Prostate gland (tissue), 2 donors: ENCODE results near the gene LSM7.

Experiments
- CTCF ChIP-seq, 4 experiments: fragments of 200-600 bp in 2 of 4; fragments of 450-650 bp in 2 of 4; sonication (generic) in 2 of 4; IDR thresholded peaks; 1 replicate in 3 of 4; 2 replicates in 1 of 4; pipeline ENCODE4 v1.5.1; 2016 to 2019; ENCODE audit warnings: antibody characterized with exemption in 4 of 4, mild to moderate bottlenecking in 2 of 4, moderate library complexity in 2 of 4
- POLR2AphosphoS5 ChIP-seq: sonication (generic); formaldehyde crosslinking; IDR thresholded peaks from one replicate; pipeline ENCODE4 v1.6.1; 2017; ENCODE audit warnings: antibody characterized with exemption

GRCh38 chr19:2375353-2376121 is 47.2 kb upstream of the LSM7 start:
- TF ChIP-seq CTCF (IDR thresholded peaks at IDR 0.05) (no peak), POLR2AphosphoS5 (no peak)
